MCF 10A (cell line): Measurements from ENCODE around the gene DGKI. TPM values are rescaled to one million over a fixed set of nuclear protein-coding genes. Genes with fewer than 3 reads are reported as not detected.

ENCODE experiments used
- BruUV-seq: library from RNA; stranded (reverse); fragments of 400-500 nt; replicated peaks from 2 replicates; lab custom pipeline; 2021; lab: Mats Ljungman, UMichigan
- CTCF ChIA-PET: fragments of 300-600 bp; sonication (Branson Sonifier 250); formaldehyde crosslinking; extraction: SDS; loops from one replicate; lab custom pipeline; 2021; ENCODE audit warnings: antibody characterized with exemption, inconsistent platforms; lab: Yijun Ruan, JAX
- POLR2A ChIA-PET: fragments of 300-600, 350-650 bp; sonication (Branson Sonifier 250); formaldehyde crosslinking; extraction: SDS; loops from one replicate; lab custom pipeline; 2020; ENCODE audit warnings: antibody characterized with exemption, inconsistent platforms; lab: Yijun Ruan, JAX
- DNase-seq: peaks from one replicate; pipeline ENCODE4 v3.0.0-alpha.2; 2018; ENCODE audit not compliant: unreplicated experiment
- H3K27ac Mint-ChIP-seq: one replicate; pipeline ENCODE4 v1.8.0; 2022; ENCODE audit warnings: mild to moderate bottlenecking, low read depth, mixed read lengths; ENCODE audit not compliant: unreplicated experiment
- H3K27me3 Mint-ChIP-seq: one replicate; pipeline ENCODE4 v1.8.0; 2022; ENCODE audit warnings: mixed read lengths; ENCODE audit not compliant: insufficient read depth, unreplicated experiment
- H3K36me3 Mint-ChIP-seq: one replicate; pipeline ENCODE4 v1.8.0; 2022; ENCODE audit warnings: mild to moderate bottlenecking, moderate library complexity, mixed read lengths; ENCODE audit not compliant: insufficient read depth, unreplicated experiment
- H3K4me1 Mint-ChIP-seq: one replicate; pipeline ENCODE4 v1.8.0; 2022; ENCODE audit warnings: mixed read lengths; ENCODE audit not compliant: insufficient read depth, unreplicated experiment
- H3K4me3 Mint-ChIP-seq: one replicate; pipeline ENCODE4 v1.8.0; 2022; ENCODE audit warnings: mild to moderate bottlenecking, moderate library complexity, mixed read lengths; ENCODE audit not compliant: unreplicated experiment
- H3K9me3 Mint-ChIP-seq: one replicate; pipeline ENCODE4 v1.8.0; 2022; ENCODE audit warnings: mixed read lengths; ENCODE audit not compliant: unreplicated experiment
- intact Hi-C: fragments of 100-400 bp; cut with micrococcal nuclease; formaldehyde crosslinking; loops from 2 replicates; pipeline ENCODE4 v1.14.1; 2022
- total RNA-seq: library from RNA; stranded (reverse); gene quantifications from 2 replicates; pipeline ENCODE4 v1.2.3, GENCODE V29; 2022
- TF ChIP-seq, protein P1 (sequence below): fragments of 200-600 bp; IDR thresholded peaks from one replicate; pipeline ENCODE4 v1.8.0; 2022; ENCODE audit warnings: antibody characterized with exemption, mild to moderate bottlenecking; ENCODE audit not compliant: unreplicated experiment

The DGKI gene
- total RNA-seq, 1 experiment from 2014 or later: 1.4 TPM

DNA sequence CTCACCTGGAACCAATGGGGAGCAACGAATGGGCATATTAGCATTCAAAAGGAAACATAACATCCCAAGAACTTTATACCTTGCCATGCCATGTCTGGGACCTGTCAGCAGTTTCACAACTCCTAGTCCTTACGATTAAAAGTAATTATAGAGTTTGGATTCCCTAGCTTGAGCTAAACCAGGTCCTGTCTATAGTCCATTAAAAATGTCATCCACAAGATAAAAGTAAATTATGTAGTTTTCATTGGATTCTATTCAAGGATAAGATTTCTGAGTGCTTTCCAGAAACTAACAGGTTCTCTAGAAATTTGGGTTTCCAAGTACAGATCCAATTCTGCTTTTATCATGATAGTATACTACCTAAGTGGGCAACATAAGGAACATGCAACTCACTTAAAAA, 339.7 kb downstream of the DGKI start:
- Mint-ChIP-seq H3K27me3 (no peaks in the 10 kb centered on the region), H3K4me1 (peaks cover 11% of the 10 kb centered on the region), H3K27ac (no peak overlapping the region), H3K4me3 (no peak overlapping the region), H3K9me3 (peaks cover 13% of the 10 kb centered on the region), H3K36me3 (no peaks in the 10 kb centered on the region)
- TF ChIP-seq, protein P1, sequence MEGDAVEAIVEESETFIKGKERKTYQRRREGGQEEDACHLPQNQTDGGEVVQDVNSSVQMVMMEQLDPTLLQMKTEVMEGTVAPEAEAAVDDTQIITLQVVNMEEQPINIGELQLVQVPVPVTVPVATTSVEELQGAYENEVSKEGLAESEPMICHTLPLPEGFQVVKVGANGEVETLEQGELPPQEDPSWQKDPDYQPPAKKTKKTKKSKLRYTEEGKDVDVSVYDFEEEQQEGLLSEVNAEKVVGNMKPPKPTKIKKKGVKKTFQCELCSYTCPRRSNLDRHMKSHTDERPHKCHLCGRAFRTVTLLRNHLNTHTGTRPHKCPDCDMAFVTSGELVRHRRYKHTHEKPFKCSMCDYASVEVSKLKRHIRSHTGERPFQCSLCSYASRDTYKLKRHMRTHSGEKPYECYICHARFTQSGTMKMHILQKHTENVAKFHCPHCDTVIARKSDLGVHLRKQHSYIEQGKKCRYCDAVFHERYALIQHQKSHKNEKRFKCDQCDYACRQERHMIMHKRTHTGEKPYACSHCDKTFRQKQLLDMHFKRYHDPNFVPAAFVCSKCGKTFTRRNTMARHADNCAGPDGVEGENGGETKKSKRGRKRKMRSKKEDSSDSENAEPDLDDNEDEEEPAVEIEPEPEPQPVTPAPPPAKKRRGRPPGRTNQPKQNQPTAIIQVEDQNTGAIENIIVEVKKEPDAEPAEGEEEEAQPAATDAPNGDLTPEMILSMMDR: no peak
- BruUV-seq: no TSS peak
- CTCF ChIA-PET: no interaction called here
- DNase-seq: no peak
- intact Hi-C loops: no loop called here
- POLR2A ChIA-PET: no interaction called here

DNA sequence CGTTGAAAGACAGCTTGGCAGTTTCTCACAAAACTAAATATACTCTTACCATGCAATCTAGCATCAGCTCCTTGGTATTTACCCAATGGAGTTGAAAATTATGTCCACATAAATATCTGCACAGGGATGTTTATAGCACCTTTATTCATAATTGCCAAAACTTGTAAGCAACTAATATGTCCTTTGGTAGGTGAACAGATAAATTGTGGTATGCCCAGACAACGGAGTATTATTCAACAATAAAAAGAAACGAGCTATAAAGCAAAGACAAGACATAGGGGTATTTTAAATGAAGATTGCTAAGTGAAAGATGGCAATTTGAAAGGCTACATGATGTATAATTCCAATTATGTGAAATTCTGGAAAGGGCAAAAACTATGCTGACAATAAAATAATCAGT, 340.7 kb downstream of the DGKI start:
- Mint-ChIP-seq H3K9me3 (peaks cover 15% of the 10 kb centered on the region), H3K4me1 (peaks cover 11% of the 10 kb centered on the region), H3K36me3 (no peaks in the 10 kb centered on the region), H3K27me3 (no peaks in the 10 kb centered on the region), H3K27ac (no peak overlapping the region), H3K4me3 (no peak overlapping the region)
- no peak for DNase-seq
- TF ChIP-seq, protein P1: no peak
- no TSS peak for BruUV-seq
- ChIA-PET POLR2A (no interaction called here), CTCF (no interaction called here)
- intact Hi-C loops: no loop called here

GRCh38 chr7:137501562-137501961, 345.2 kb downstream of the DGKI start:
- H3K4me3 Mint-ChIP-seq: no peak overlapping the region
- H3K27me3 Mint-ChIP-seq: no peaks in the 10 kb centered on the region
- CTCF ChIA-PET: no interaction called here
- intact Hi-C loops: no loop called here
- H3K4me1 Mint-ChIP-seq: no peaks in the 10 kb centered on the region
- no peak for DNase-seq
- TF ChIP-seq, protein P1: no peak
- H3K9me3 Mint-ChIP-seq: peaks cover 7% of the 10 kb centered on the region
- no peak overlapping the region for H3K27ac Mint-ChIP-seq
- no peaks in the 10 kb centered on the region for H3K36me3 Mint-ChIP-seq
- POLR2A ChIA-PET: no interaction called here
- no TSS peak for BruUV-seq

- DNase-seq: no peak
- peaks cover 22% of the 10 kb centered on the region for H3K27me3 Mint-ChIP-seq
- no peaks in the 10 kb centered on the region for H3K4me1 Mint-ChIP-seq
- TF ChIP-seq, protein P1: no peak
- H3K27ac Mint-ChIP-seq: no peak overlapping the region
- peaks cover 14% of the 10 kb centered on the region for H3K9me3 Mint-ChIP-seq
- no TSS peak for BruUV-seq
- no peak overlapping the region for H3K4me3 Mint-ChIP-seq
- intact Hi-C loops: no loop called here
- H3K36me3 Mint-ChIP-seq: no peaks in the 10 kb centered on the region
- ChIA-PET CTCF (interaction anchor here (1.2 kb wide), 1 partner anchor 38 kb away, joined by 3 read pairs; no protein-coding TSS in a partner anchor), POLR2A (no interaction called here)
Measured at GRCh38 chr7:137492889-137493288, 353.9 kb downstream of the DGKI start.
